ENCODE measurements around the gene AMFR. TPM values are rescaled to one million over a fixed set of nuclear protein-coding genes. Genes with fewer than 3 reads are reported as not detected.

AMFR gene
- total RNA-seq (2022; extraction: Qiagen RNA extraction; ENCODE audit: low read depth), result 58.6 to 71.7 TPM (median 66.7 TPM) in 5 replicates

GRCh38 chr16:56425439-56425832, at the start of gene AMFR:
TSS of gene AMFR (minus strand) at chr16:56425545. CDS start at chr16:56425327, 218 bp downstream.

GRCh38 chr16:56450986-56451752, 25.8 kb upstream of the AMFR start, which contains the start of the genes NUDT21 and OGFOD1:
TSS of gene NUDT21 (minus strand) at chr16:56451332. CDS start at chr16:56451202, 130 bp downstream.
TSS of gene OGFOD1 (plus strand) at chr16:56451554. CDS start at chr16:56451613, 59 bp downstream.

Other genes with a start within 250 kb of the AMFR start
- 0.46 to 0.86 TPM (median 0.65 TPM) in 5 replicates for gene GNAO1, start 234.1 kb downstream of the AMFR start, total RNA-seq (2022; extraction: Qiagen RNA extraction; ENCODE audit: low read depth)
- gene NUDT21, start 25.8 kb upstream of the AMFR start, total RNA-seq (2022; extraction: Qiagen RNA extraction; ENCODE audit: low read depth), result 105 to 126 TPM (median 122 TPM) in 5 replicates
- 65.9 to 95.4 TPM (median 79.4 TPM) in 5 replicates for gene OGFOD1, start 26.0 kb upstream of the AMFR start, total RNA-seq (2022; extraction: Qiagen RNA extraction; ENCODE audit: low read depth)
- 16.7 to 22.5 TPM (median 18.9 TPM) in 5 replicates for gene BBS2, start 94.5 kb upstream of the AMFR start, total RNA-seq (2022; extraction: Qiagen RNA extraction; ENCODE audit: low read depth)
- gene MT4, start 139.5 kb upstream of the AMFR start, total RNA-seq (2022; extraction: Qiagen RNA extraction; ENCODE audit: low read depth), result not detected in 5 replicates
- gene MT3, start 164.0 kb upstream of the AMFR start, total RNA-seq (2022; extraction: Qiagen RNA extraction; ENCODE audit: low read depth), result 0.31 TPM in 1 of 5 replicates, not detected in the others
- gene MT2A, start 183.0 kb upstream of the AMFR start, total RNA-seq (2022; extraction: Qiagen RNA extraction; ENCODE audit: low read depth), result 1,633 to 2,275 TPM (median 1,837 TPM) in 5 replicates
- gene MT1E, start 200.2 kb upstream of the AMFR start, total RNA-seq (2022; extraction: Qiagen RNA extraction; ENCODE audit: low read depth), result 0.69 TPM in 1 of 5 replicates, not detected in the others
- not detected in 5 replicates for gene MT1M, start 207.1 kb upstream of the AMFR start, total RNA-seq (2022; extraction: Qiagen RNA extraction; ENCODE audit: low read depth)
- 18.1 to 25.3 TPM (median 21.5 TPM) in 5 replicates for gene MT1A, start 213.1 kb upstream of the AMFR start, total RNA-seq (2022; extraction: Qiagen RNA extraction; ENCODE audit: low read depth)
- 0.52 TPM in 2 of 5 replicates, not detected in the others for gene MT1B, start 226.3 kb upstream of the AMFR start, total RNA-seq (2022; extraction: Qiagen RNA extraction; ENCODE audit: low read depth)
- 15.9 to 26.2 TPM (median 18.6 TPM) in 5 replicates for gene MT1F, start 232.4 kb upstream of the AMFR start, total RNA-seq (2022; extraction: Qiagen RNA extraction; ENCODE audit: low read depth)
- gene MT1G, start 242.5 kb upstream of the AMFR start, total RNA-seq (2022; extraction: Qiagen RNA extraction; ENCODE audit: low read depth), result not detected in 5 replicates
- not detected in 5 replicates for gene MT1H, start 244.3 kb upstream of the AMFR start, total RNA-seq (2022; extraction: Qiagen RNA extraction; ENCODE audit: low read depth)